Activated naive CD4-positive, alpha-beta T cell treated with anti-CD3 and anti-CD28 coated beads, Interleukin-2, amount 50 U/mL, for 24 hours (primary cell): ENCODE results near the gene PIMREG.
"Not testable (repeated sequence)": the region's sequence is repeated elsewhere in the genome, so short reads cannot be mapped to it uniquely, and the experiment has no call there.

Experiments
- H3K27ac Mint-ChIP-seq: one replicate; pipeline ENCODE4 v1.8.0; 2021; ENCODE audit warnings: mild to moderate bottlenecking, mixed read lengths
- H3K27me3 Mint-ChIP-seq: one replicate; pipeline ENCODE4 v1.8.0; 2021; ENCODE audit warnings: mixed read lengths
- H3K36me3 Mint-ChIP-seq: one replicate; pipeline ENCODE4 v1.8.0; 2021; ENCODE audit warnings: mixed read lengths
- H3K4me1 Mint-ChIP-seq: one replicate; pipeline ENCODE4 v1.8.0; 2021; ENCODE audit warnings: mixed read lengths
- H3K4me3 Mint-ChIP-seq: one replicate; pipeline ENCODE4 v1.8.0; 2021; ENCODE audit warnings: mild to moderate bottlenecking, mixed read lengths
- H3K9me3 Mint-ChIP-seq: one replicate; pipeline ENCODE4 v1.8.0; 2021; ENCODE audit warnings: mixed read lengths

Gene PIMREG

GRCh38 chr17:6476810-6477179, 32.5 kb downstream of the PIMREG start:
- Mint-ChIP-seq H3K9me3 (no peaks in the 10 kb centered on the region), H3K36me3 (no peaks in the 10 kb centered on the region), H3K27me3 (no peaks in the 10 kb centered on the region), H3K4me1 (peaks cover 4% of the 10 kb centered on the region), H3K27ac (no peak overlapping the region), H3K4me3 (no peak overlapping the region)

- no peaks in the 10 kb centered on the region for H3K9me3 Mint-ChIP-seq
- no peaks in the 10 kb centered on the region for H3K36me3 Mint-ChIP-seq
- H3K4me1 Mint-ChIP-seq: peaks cover 3% of the 10 kb centered on the region
- H3K27ac Mint-ChIP-seq: no peak overlapping the region
- H3K27me3 Mint-ChIP-seq: no peaks in the 10 kb centered on the region
- H3K4me3 Mint-ChIP-seq: no peak overlapping the region
These were observed 33.7 kb downstream of the PIMREG start for GRCh38 chr17:6477831-6478383.

- Mint-ChIP-seq H3K27me3 (no peaks in the 10 kb centered on the region), H3K9me3 (no peaks in the 10 kb centered on the region), H3K27ac (no peak overlapping the region), H3K36me3 (no peaks in the 10 kb centered on the region), H3K4me3 (no peak overlapping the region), H3K4me1 (no peaks in the 10 kb centered on the region)
These were observed 34.2 kb downstream of the PIMREG start for GRCh38 chr17:6478486-6478885.

GRCh38 chr17:6479622-6480302, 35.5 kb downstream of the PIMREG start:
- H3K4me1 Mint-ChIP-seq: no peaks in the 10 kb centered on the region
- no peak overlapping the region for H3K4me3 Mint-ChIP-seq
- H3K27ac Mint-ChIP-seq: no peak overlapping the region
- no peaks in the 10 kb centered on the region for H3K9me3 Mint-ChIP-seq
- H3K36me3 Mint-ChIP-seq: no peaks in the 10 kb centered on the region
- no peaks in the 10 kb centered on the region for H3K27me3 Mint-ChIP-seq

GRCh38 chr17:6480303-6480675, 36.0 kb downstream of the PIMREG start:
- Mint-ChIP-seq H3K4me3 (no peak overlapping the region), H3K9me3 (no peaks in the 10 kb centered on the region), H3K27ac (no peak overlapping the region), H3K4me1 (no peaks in the 10 kb centered on the region), H3K27me3 (no peaks in the 10 kb centered on the region), H3K36me3 (no peaks in the 10 kb centered on the region)

- no peaks in the 10 kb centered on the region for H3K27me3 Mint-ChIP-seq
- H3K36me3 Mint-ChIP-seq: no peaks in the 10 kb centered on the region
- no peaks in the 10 kb centered on the region for H3K4me1 Mint-ChIP-seq
- H3K27ac Mint-ChIP-seq: no peak overlapping the region
- H3K9me3 Mint-ChIP-seq: no peaks in the 10 kb centered on the region
- H3K4me3 Mint-ChIP-seq: no peak overlapping the region
These were observed 37.8 kb downstream of the PIMREG start for GRCh38 chr17:6482105-6482455.

GRCh38 chr17:6482796-6483195, 38.5 kb downstream of the PIMREG start:
- not testable (repeated sequence) for H3K27ac Mint-ChIP-seq, H3K4me1 Mint-ChIP-seq, H3K36me3 Mint-ChIP-seq, H3K4me3 Mint-ChIP-seq, H3K27me3 Mint-ChIP-seq, H3K9me3 Mint-ChIP-seq

GRCh38 chr17:6483507-6483906, 39.3 kb downstream of the PIMREG start:
- no peaks in the 10 kb centered on the region for H3K27me3 Mint-ChIP-seq
- no peak overlapping the region for H3K27ac Mint-ChIP-seq
- H3K36me3 Mint-ChIP-seq: no peaks in the 10 kb centered on the region
- H3K4me1 Mint-ChIP-seq: no peaks in the 10 kb centered on the region
- no peaks in the 10 kb centered on the region for H3K9me3 Mint-ChIP-seq
- H3K4me3 Mint-ChIP-seq: no peak overlapping the region

GRCh38 chr17:6485646-6486412, 41.6 kb downstream of the PIMREG start:
- Mint-ChIP-seq H3K4me3 (no peak overlapping the region), H3K27me3 (no peaks in the 10 kb centered on the region), H3K9me3 (no peaks in the 10 kb centered on the region), H3K4me1 (no peaks in the 10 kb centered on the region), H3K36me3 (no peaks in the 10 kb centered on the region), H3K27ac (no peak overlapping the region)

GRCh38 chr17:6487251-6488007, 43.2 kb downstream of the PIMREG start:
- H3K27ac Mint-ChIP-seq: no peak overlapping the region
- no peaks in the 10 kb centered on the region for H3K4me1 Mint-ChIP-seq
- no peaks in the 10 kb centered on the region for H3K27me3 Mint-ChIP-seq
- H3K4me3 Mint-ChIP-seq: no peak overlapping the region
- no peaks in the 10 kb centered on the region for H3K36me3 Mint-ChIP-seq
- H3K9me3 Mint-ChIP-seq: no peaks in the 10 kb centered on the region

- Mint-ChIP-seq H3K36me3 (no peaks in the 10 kb centered on the region), H3K4me3 (no peak overlapping the region), H3K4me1 (no peaks in the 10 kb centered on the region), H3K9me3 (no peaks in the 10 kb centered on the region), H3K27me3 (no peaks in the 10 kb centered on the region), H3K27ac (no peak overlapping the region)
These were observed 43.8 kb downstream of the PIMREG start for GRCh38 chr17:6488008-6488539.

- H3K27ac Mint-ChIP-seq: no peak overlapping the region
- H3K27me3 Mint-ChIP-seq: no peaks in the 10 kb centered on the region
- H3K4me3 Mint-ChIP-seq: no peak overlapping the region
- H3K9me3 Mint-ChIP-seq: no peaks in the 10 kb centered on the region
- no peaks in the 10 kb centered on the region for H3K4me1 Mint-ChIP-seq
- no peaks in the 10 kb centered on the region for H3K36me3 Mint-ChIP-seq
These were observed 44.8 kb downstream of the PIMREG start for GRCh38 chr17:6489016-6489550.

- Mint-ChIP-seq H3K9me3 (no peaks in the 10 kb centered on the region), H3K27me3 (no peaks in the 10 kb centered on the region), H3K4me3 (no peak overlapping the region), H3K36me3 (no peaks in the 10 kb centered on the region), H3K4me1 (peaks cover 9% of the 10 kb centered on the region), H3K27ac (no peak overlapping the region)
These were observed 46.9 kb downstream of the PIMREG start for GRCh38 chr17:6491071-6491700.

- no peaks in the 10 kb centered on the region for H3K9me3 Mint-ChIP-seq
- no peak overlapping the region for H3K27ac Mint-ChIP-seq
- no peak overlapping the region for H3K4me3 Mint-ChIP-seq
- no peaks in the 10 kb centered on the region for H3K27me3 Mint-ChIP-seq
- peaks cover 16% of the 10 kb centered on the region for H3K4me1 Mint-ChIP-seq
- H3K36me3 Mint-ChIP-seq: no peaks in the 10 kb centered on the region
These were observed 48.8 kb downstream of the PIMREG start for GRCh38 chr17:6492892-6493674.
